Erythroblast (primary cell): ENCODE measurements around the gene TWSG1.
"Not testable (repeated sequence)": the region's sequence is repeated elsewhere in the genome, so short reads cannot be mapped to it uniquely, and the experiment has no call there.

Experiments
- DNase-seq, 2 experiments: peaks; one replicate each; lab custom pipeline; 2025; lab: John Stamatoyannopoulos, UW
- GATA1 ChIP-seq: IDR thresholded peaks from 2 replicates; pipeline ENCODE4 v1.6.1; 2011; ENCODE audit warnings: low read depth, mild to moderate bottlenecking, control low read depth, low read length, moderate library complexity
- POLR2A ChIP-seq: IDR thresholded peaks from 2 replicates; pipeline ENCODE4 v1.6.1; 2011; ENCODE audit warnings: mild to moderate bottlenecking, low read length

Gene TWSG1

GRCh38 chr18:9387891-9388290 lies 53.3 kb downstream of the TWSG1 start:
- TF ChIP-seq POLR2A (no peak), GATA1 (no peak)
- DNase-seq, result no peak

- DNase-seq, result no peak
- TF ChIP-seq GATA1 (no peak), POLR2A (no peak)
Measured at GRCh38 chr18:9389706-9390105, 55.1 kb downstream of the TWSG1 start.

GRCh38 chr18:9392726-9393125 lies 58.2 kb downstream of the TWSG1 start:
- TF ChIP-seq POLR2A, result no peak
- TF ChIP-seq GATA1, result no peak
- DNase-seq, result no peak

GRCh38 chr18:9394046-9394445 lies 59.5 kb downstream of the TWSG1 start:
- TF ChIP-seq GATA1, result no peak
- no peak for TF ChIP-seq POLR2A
- no peak for DNase-seq

- no peak for DNase-seq
- TF ChIP-seq GATA1 (no peak), POLR2A (no peak)
Measured at GRCh38 chr18:9400197-9400596, 65.6 kb downstream of the TWSG1 start.

- TF ChIP-seq POLR2A (no peak), GATA1 (no peak)
- DNase-seq, result no peak
Measured at GRCh38 chr18:9401176-9401575, 66.6 kb downstream of the TWSG1 start.

GRCh38 chr18:9402358-9403007 lies 67.9 kb downstream of the TWSG1 start:
- not testable (repeated sequence) for DNase-seq

- TF ChIP-seq GATA1 (no peak), POLR2A (no peak)
- DNase-seq, result peak; percentile 43 to 58
Measured at GRCh38 chr18:9403795-9404564, 69.4 kb downstream of the TWSG1 start.

GRCh38 chr18:9404565-9405060 lies 70.0 kb downstream of the TWSG1 start:
- DNase-seq, result peak; percentile 50 to 70
- TF ChIP-seq POLR2A, result no peak
- TF ChIP-seq GATA1, result no peak

GRCh38 chr18:9405130-9405529 lies 70.6 kb downstream of the TWSG1 start:
- no peak for TF ChIP-seq GATA1
- no peak for TF ChIP-seq POLR2A
- DNase-seq, result no peak

- TF ChIP-seq POLR2A, result no peak
- TF ChIP-seq GATA1, result no peak
- no peak for DNase-seq
Measured at GRCh38 chr18:9405977-9406376, 71.4 kb downstream of the TWSG1 start.

- TF ChIP-seq POLR2A (no peak), GATA1 (no peak)
Measured at GRCh38 chr18:9410515-9410914, 75.9 kb downstream of the TWSG1 start.

GRCh38 chr18:9413576-9413975 lies 79.0 kb downstream of the TWSG1 start:
- no peak for TF ChIP-seq GATA1
- TF ChIP-seq POLR2A, result no peak
- DNase-seq, result no peak

More at GRCh38 chr18:9410515-9410914, 75.9 kb downstream of the TWSG1 start:
- DNase-seq, result no peak

GRCh38 chr18:9416563-9417072 lies 82.0 kb downstream of the TWSG1 start:
- TF ChIP-seq POLR2A, result no peak
- no peak for TF ChIP-seq GATA1

More at GRCh38 chr18:9416563-9417072, 82.0 kb downstream of the TWSG1 start:
- no peak for DNase-seq
